ACHN (cell line): ENCODE data around the gene MAP4K5.
A peak's percentile ranks its signal among the peaks of the same experiment; 100 is the strongest.

Experiments
- DNase-seq: peaks from one replicate; pipeline ENCODE4 v3.0.0-alpha.2; 2015
- in situ Hi-C: cut with HindIII; loops from 2 replicates; pipeline ENCODE4 v1.10.0; 2017; ENCODE audit warnings: low sequenced_read_pairs, low pct_ligation_motif_present, low pct_unique_long_range_greater_than_20kb

MAP4K5 gene

GRCh38 chr14:50501642-50502041, 30.7 kb downstream of the MAP4K5 start:
- peak; percentile 78 for DNase-seq
- in situ Hi-C loops: no loop called here

DNA sequence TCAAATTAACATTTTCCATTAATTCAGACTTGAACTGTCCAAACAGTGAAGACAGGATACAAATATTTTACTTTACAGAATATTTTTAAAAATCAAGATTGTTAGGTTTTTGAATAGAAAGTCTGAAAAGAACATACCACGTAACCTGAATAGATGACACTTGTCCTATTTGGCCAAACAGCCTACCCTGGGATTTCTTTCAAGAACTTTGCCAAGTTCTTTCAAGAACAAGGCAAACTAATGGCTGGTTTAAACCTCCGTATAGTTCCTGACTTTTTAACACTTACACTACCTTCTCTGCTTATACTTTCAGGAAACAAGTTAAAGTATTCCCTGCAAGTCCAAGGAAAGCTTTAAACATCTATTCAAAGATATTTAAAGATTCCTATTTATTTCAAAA, 35.0 kb downstream of the MAP4K5 start:
- in situ Hi-C loops: no loop called here
- no peak for DNase-seq

- DNase-seq: no peak
- in situ Hi-C loops: no loop called here
These were observed 42.5 kb downstream of the MAP4K5 start for GRCh38 chr14:50489851-50490250.

DNA sequence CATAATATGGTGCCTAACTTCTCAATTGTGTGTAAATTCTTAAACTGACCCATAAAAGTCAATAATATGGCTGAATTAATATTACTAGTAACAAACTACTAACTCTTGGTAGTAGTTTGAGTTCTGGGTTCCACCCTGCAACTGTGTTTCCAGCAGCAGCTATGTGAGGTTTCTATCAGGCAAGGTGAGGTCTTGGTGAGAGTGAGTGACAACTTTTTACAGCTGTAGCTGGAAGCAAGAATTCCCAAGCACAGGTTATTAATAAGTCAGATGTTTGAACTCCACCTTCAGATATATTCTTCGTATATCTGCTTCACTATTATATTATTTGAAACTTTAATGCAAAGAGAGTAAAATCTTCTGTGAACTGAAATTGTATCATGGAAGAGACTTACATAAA, 43.8 kb downstream of the MAP4K5 start:
- DNase-seq: no peak
- in situ Hi-C loops: no loop called here

DNA sequence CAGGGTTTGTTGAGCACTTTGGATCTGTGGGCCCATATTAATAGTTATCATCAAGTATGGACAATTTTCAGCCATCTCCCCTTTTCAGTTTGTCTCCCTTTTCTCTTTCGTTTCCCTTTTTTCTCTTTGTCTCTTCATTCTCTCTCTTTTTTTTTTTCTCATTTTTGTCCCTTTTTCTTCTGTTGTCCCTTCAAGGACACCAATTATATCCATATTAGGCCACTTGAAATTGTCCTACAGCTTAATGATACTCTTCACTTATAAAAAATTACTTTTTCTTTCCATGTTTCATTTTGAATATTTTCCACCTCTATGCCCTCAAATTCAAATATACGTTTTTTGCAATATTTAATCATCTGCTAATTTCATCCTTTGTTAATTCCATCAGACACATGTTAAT, 53.3 kb downstream of the MAP4K5 start:
- DNase-seq: no peak
- in situ Hi-C loops: no loop called here

DNA sequence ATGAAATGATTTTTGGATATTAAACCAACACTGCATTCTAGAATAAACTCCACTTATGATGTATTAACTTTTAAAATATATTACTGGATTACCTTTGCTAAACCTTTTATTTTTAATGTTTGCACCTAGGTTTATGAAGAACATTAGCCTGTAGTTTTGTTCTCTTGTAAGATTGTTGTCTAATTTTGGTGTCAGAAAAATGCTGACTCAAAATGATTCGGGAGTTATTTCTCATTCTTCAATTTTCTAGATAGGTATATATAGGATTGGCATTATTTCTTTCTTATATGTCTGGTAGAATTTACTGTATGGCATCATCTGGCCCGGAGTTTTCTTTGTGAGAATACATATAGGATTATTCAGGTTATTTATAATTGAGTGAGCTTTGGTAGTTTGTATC, 54.6 kb downstream of the MAP4K5 start:
- DNase-seq: no peak

GRCh38 chr14:50476134-50476533, 56.2 kb downstream of the MAP4K5 start:
- DNase-seq: no peak
- in situ Hi-C loops: no loop called here

More for the DNA sequence above, 54.6 kb downstream of the MAP4K5 start:
- in situ Hi-C loops: no loop called here

DNA sequence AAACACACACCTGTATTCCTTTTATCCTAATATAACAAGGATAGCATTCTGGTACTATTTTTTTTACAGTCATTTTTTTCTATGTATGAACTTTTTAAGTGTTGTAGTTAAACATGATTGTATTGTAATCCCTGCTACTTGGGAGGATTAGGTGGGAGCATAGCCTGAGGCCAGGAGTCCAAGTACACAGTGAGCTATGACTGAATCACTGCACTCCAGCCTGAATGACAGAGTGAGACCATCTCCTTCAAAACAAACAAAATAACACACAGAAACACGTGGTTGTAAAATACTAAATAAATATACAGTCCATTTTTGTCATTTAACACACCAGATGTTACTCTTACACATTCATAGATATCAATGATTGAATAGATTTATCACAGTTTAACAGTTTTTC, 56.9 kb downstream of the MAP4K5 start:
- in situ Hi-C loops: no loop called here
- no peak for DNase-seq

DNA sequence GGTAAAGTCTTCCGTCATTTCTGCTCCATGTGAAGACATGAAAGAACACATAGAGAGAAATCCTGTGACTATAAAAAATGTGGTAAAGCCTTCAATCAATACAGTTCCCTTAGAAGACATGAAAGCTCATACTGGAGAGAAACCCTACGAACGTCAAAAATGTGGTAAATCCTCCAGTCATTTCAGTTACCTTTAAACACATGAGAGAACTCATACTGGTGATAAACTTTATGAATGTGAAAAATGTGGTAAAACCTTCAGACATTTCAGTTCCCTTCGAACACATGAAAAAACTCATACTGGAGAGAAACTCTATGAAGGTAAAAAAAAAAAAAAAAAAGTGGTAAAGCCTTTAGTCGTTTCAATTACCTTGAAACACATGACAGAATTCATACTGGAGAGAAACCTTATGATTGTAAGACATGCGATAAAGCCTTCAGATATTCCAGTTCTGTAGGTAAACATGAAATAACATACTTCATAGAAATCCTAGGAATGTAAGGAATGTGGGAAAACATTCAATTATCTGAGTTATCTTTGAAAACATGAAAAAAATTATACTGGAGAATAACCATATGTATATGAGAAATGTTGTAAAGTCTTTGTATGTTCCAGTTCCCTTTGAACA, 60.4 kb downstream of the MAP4K5 start:
- in situ Hi-C loops: no loop called here
- no peak for DNase-seq

- DNase-seq: no peak
- in situ Hi-C loops: no loop called here
These were observed 62.4 kb downstream of the MAP4K5 start for GRCh38 chr14:50469982-50470381.

DNA sequence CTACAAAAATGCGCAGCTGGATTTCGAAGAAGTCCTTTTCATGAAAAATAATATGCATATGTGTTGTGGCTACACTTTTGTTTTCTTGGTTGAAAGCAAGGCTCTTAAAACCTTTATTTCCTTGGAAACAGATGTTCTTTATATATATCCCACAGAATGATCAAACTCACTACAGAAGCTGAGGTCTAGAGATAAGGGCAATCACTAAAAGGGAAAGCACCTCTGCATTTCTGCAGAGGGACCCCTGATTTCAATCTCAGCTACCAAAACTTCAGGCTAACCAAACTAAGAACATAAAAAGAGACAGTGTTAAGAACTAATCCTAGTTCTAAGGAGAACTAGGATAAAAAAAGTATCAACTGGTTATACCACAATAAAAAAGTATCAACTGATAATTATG, 70.3 kb downstream of the MAP4K5 start:
- in situ Hi-C loops: no loop called here
- no peak for DNase-seq

- no peak for DNase-seq
- in situ Hi-C loops: no loop called here
These were observed 78.5 kb downstream of the MAP4K5 start for GRCh38 chr14:50453869-50454268.

- no peak for DNase-seq
These were observed 79.2 kb downstream of the MAP4K5 start for GRCh38 chr14:50452979-50453705.

DNA sequence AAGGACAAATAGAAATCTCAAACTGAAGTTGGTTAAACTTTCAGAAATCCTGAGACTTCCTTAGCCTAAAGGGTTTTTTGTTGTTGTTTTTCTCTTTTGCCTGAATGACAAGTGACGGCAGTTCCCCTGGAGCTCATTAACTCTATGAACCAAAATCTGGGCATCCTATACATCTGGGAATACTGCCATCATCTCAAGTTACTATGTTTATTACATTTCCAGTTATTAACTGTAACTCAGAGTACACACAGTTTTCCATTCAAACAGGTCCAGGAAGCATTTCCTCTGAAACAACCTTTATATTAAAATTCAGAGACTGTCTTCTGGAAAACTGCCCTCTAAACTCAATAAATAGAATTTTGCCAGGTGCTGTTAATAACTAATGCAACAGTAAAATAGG, 80.1 kb downstream of the MAP4K5 start:
- no peak for DNase-seq
- in situ Hi-C loops: no loop called here

More at GRCh38 chr14:50452979-50453705, 79.2 kb downstream of the MAP4K5 start:
- in situ Hi-C loops: no loop called here

- DNase-seq: no peak
These were observed 80.5 kb downstream of the MAP4K5 start for GRCh38 chr14:50451854-50452253.

DNA sequence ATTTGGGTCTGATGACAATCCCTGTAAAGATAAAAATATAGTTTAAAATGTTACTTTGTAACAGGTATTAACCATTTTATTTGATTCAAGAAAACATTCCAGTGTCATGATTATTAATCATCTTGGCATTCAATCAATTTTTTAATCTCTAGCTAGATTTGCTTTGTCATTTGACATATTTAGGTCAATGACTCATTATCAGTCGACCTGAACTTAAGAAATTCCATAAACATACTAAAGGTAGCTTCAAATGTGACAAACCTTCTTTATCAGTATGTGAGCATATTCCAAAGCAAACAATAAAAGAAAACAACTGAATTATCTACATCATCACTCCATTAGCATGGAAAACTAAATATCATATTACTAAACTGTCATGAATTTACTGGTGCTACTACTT, 84.9 kb downstream of the MAP4K5 start:
- peak; percentile 4 for DNase-seq

More at GRCh38 chr14:50451854-50452253, 80.5 kb downstream of the MAP4K5 start:
- in situ Hi-C loops: no loop called here

GRCh38 chr14:50434528-50434927, 97.8 kb downstream of the MAP4K5 start:
- DNase-seq: no peak
- in situ Hi-C loops: no loop called here

More for the DNA sequence above, 84.9 kb downstream of the MAP4K5 start:
- in situ Hi-C loops: no loop called here

GRCh38 chr14:50432131-50432530, 100.2 kb downstream of the MAP4K5 start:
- no peak for DNase-seq
- in situ Hi-C loops: no loop called here

GRCh38 chr14:50425816-50426215, 106.6 kb downstream of the MAP4K5 start:
- peak; percentile 18 for DNase-seq

GRCh38 chr14:50425105-50425504, 107.3 kb downstream of the MAP4K5 start:
- no peak for DNase-seq
- in situ Hi-C loops: no loop called here

More at GRCh38 chr14:50425816-50426215, 106.6 kb downstream of the MAP4K5 start:
- in situ Hi-C loops: no loop called here
